OCI-LY1 (cell line): ENCODE measurements around the gene DGKB.

Source experiments
- H2AFZ ChIP-seq: fragments of 200-600 bp; sonication (generic), shearing (Covaris generic); 2 replicates; pipeline ENCODE4 v1.6.0; 2014; ENCODE audit warnings: antibody characterized with exemption, mild to moderate bottlenecking, low read length
- H3F3A ChIP-seq: fragments of 200-600 bp; sonication (generic), shearing (Covaris generic); 2 replicates; pipeline ENCODE4 v1.6.0; 2014; ENCODE audit warnings: mild to moderate bottlenecking, antibody characterized with exemption, low read length, moderate library complexity; ENCODE audit not compliant: insufficient read depth
- H3K27ac ChIP-seq: fragments of 200-600 bp; sonication (generic); 2 replicates; pipeline ENCODE4 v1.5.1; 2014; ENCODE audit warnings: low read length, mixed run types, mild to moderate bottlenecking, low read depth; ENCODE audit not compliant: poor library complexity, severe bottlenecking
- H3K27me3 ChIP-seq: fragments of 200-600 bp; sonication (generic); 2 replicates; pipeline ENCODE4 v1.6.0; 2014; ENCODE audit warnings: antibody characterized with exemption, mild to moderate bottlenecking, low read length, moderate library complexity; ENCODE audit not compliant: insufficient read depth
- H3K36me3 ChIP-seq: fragments of 200-600 bp; sonication (generic); 2 replicates; pipeline ENCODE4 v1.6.1; 2014; ENCODE audit warnings: mild to moderate bottlenecking, antibody characterized with exemption, low read length, moderate library complexity, mixed read lengths; ENCODE audit not compliant: insufficient read depth
- H3K4me1 ChIP-seq: fragments of 200-600 bp; sonication (generic); 2 replicates; pipeline ENCODE4 v1.5.1; 2014; ENCODE audit warnings: mild to moderate bottlenecking, low read length, moderate library complexity; ENCODE audit not compliant: insufficient read depth, severe bottlenecking
- H3K4me2 ChIP-seq: fragments of 200-600 bp; sonication (generic), shearing (Covaris generic); 2 replicates; pipeline ENCODE4 v1.6.1; 2014; ENCODE audit warnings: low read length
- H3K4me3 ChIP-seq: fragments of 200-600 bp; sonication (generic); 2 replicates; pipeline ENCODE4 v1.5.1; 2014; ENCODE audit warnings: low read length, low read depth, mild to moderate bottlenecking, mixed read lengths; ENCODE audit not compliant: poor library complexity, severe bottlenecking
- H3K79me2 ChIP-seq: fragments of 200-600 bp; shearing (Covaris generic); 2 replicates; pipeline ENCODE4 v1.6.1; 2016; ENCODE audit warnings: mixed run types, low read length, mixed read lengths; ENCODE audit not compliant: insufficient read depth
- H3K9ac ChIP-seq: fragments of 200-600 bp; sonication (generic), shearing (Covaris generic); 2 replicates; pipeline ENCODE4 v1.6.1; 2014; ENCODE audit warnings: mild to moderate bottlenecking, low read length, mixed read lengths
- H3K9me2 ChIP-seq: fragments of 200-600 bp; sonication (generic), shearing (Covaris generic); 2 replicates; pipeline ENCODE4 v1.6.1; 2014; ENCODE audit warnings: low read depth, mild to moderate bottlenecking, low read length, mixed read lengths
- H3K9me3 ChIP-seq: fragments of 200-600 bp; shearing (Covaris generic); 2 replicates; pipeline ENCODE4 v1.6.1; 2014; ENCODE audit warnings: low read length, mixed read lengths
- H4K20me1 ChIP-seq: fragments of 200-600 bp; sonication (generic), shearing (Covaris generic); 2 replicates; pipeline ENCODE4 v1.6.0; 2016; ENCODE audit warnings: mild to moderate bottlenecking, low read length; ENCODE audit not compliant: insufficient read depth
- EZH2 ChIP-seq: fragments of 200-600 bp; sonication (generic), shearing (Covaris generic); IDR thresholded peaks from 2 replicates; pipeline ENCODE4 v1.8.0; 2017; ENCODE audit warnings: borderline replicate concordance, mixed run types, mild to moderate bottlenecking, antibody characterized with exemption, low read length, moderate library complexity, mixed read lengths
- TF ChIP-seq, protein P1 (sequence below): fragments of 200-600 bp; sonication (generic), shearing (Covaris generic); IDR thresholded peaks from 2 replicates; pipeline ENCODE4 v1.5.1; 2017; ENCODE audit warnings: mild to moderate bottlenecking, antibody characterized with exemption, low read length, moderate library complexity, mixed read lengths

Gene DGKB

DNA sequence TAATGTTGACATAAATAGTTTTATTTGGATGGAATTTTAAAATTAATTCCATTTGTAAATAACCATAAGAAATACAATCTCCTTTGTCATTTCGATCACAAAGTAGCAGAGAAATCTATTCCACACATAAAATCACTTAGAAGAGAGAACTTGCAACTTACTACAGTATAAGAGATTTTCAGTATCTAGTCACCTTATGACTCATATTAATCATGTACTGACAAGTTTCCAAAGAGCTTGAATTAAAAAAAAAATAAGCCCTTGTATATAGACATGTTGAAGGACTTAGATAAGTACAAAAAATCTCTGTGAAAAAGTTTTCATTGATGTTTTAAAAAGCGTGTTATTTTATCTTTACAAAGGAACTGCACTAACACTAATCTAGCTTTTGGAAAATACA is 706.0 kb downstream of the DGKB start:
- H3K27me3 ChIP-seq = no peaks in the 10 kb centered on the region
- H3K9ac ChIP-seq = no peak overlapping the region
- H3K9me3 ChIP-seq = no peaks in the 10 kb centered on the region
- no peaks in the 10 kb centered on the region for H3K9me2 ChIP-seq
- no peaks in the 10 kb centered on the region for H3K4me1 ChIP-seq
- H3K4me3 ChIP-seq = no peak overlapping the region
- no peak overlapping the region for H3K27ac ChIP-seq
- H2AFZ ChIP-seq = no peak overlapping the region; the same call in 1 of the 2 replicates
- no peaks in the 10 kb centered on the region for H4K20me1 ChIP-seq
- no peak overlapping the region for H3K4me2 ChIP-seq
- no peaks in the 10 kb centered on the region for H3F3A ChIP-seq
- TF ChIP-seq, protein P1, sequence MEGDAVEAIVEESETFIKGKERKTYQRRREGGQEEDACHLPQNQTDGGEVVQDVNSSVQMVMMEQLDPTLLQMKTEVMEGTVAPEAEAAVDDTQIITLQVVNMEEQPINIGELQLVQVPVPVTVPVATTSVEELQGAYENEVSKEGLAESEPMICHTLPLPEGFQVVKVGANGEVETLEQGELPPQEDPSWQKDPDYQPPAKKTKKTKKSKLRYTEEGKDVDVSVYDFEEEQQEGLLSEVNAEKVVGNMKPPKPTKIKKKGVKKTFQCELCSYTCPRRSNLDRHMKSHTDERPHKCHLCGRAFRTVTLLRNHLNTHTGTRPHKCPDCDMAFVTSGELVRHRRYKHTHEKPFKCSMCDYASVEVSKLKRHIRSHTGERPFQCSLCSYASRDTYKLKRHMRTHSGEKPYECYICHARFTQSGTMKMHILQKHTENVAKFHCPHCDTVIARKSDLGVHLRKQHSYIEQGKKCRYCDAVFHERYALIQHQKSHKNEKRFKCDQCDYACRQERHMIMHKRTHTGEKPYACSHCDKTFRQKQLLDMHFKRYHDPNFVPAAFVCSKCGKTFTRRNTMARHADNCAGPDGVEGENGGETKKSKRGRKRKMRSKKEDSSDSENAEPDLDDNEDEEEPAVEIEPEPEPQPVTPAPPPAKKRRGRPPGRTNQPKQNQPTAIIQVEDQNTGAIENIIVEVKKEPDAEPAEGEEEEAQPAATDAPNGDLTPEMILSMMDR = no peak
- TF ChIP-seq EZH2 = no peak
- no peaks in the 10 kb centered on the region for H3K36me3 ChIP-seq
- H3K79me2 ChIP-seq = no peaks in the 10 kb centered on the region

GRCh38 chr7:14195871-14196270 is 706.7 kb downstream of the DGKB start:
- Histone ChIP-seq H3K27me3 (no peaks in the 10 kb centered on the region), H3K9me2 (no peaks in the 10 kb centered on the region), H3K4me3 (no peak overlapping the region), H3K27ac (no peak overlapping the region), H4K20me1 (no peaks in the 10 kb centered on the region), H3K9ac (no peak overlapping the region), H3K4me2 (no peak overlapping the region), H3K79me2 (no peaks in the 10 kb centered on the region), H2AFZ (no peak overlapping the region), H3K36me3 (no peaks in the 10 kb centered on the region), H3F3A (no peaks in the 10 kb centered on the region), H3K4me1 (no peaks in the 10 kb centered on the region), H3K9me3 (no peaks in the 10 kb centered on the region)
- no peak for TF ChIP-seq EZH2
- TF ChIP-seq, protein P1 = no peak

GRCh38 chr7:14195079-14195478 is 707.5 kb downstream of the DGKB start:
- Histone ChIP-seq H3K4me2 (no peak overlapping the region), H3K4me3 (no peak overlapping the region), H3K27me3 (no peaks in the 10 kb centered on the region), H3K9ac (no peak overlapping the region), H3F3A (no peaks in the 10 kb centered on the region), H3K9me2 (no peaks in the 10 kb centered on the region), H2AFZ (no peak overlapping the region), H3K36me3 (no peaks in the 10 kb centered on the region), H4K20me1 (no peaks in the 10 kb centered on the region), H3K27ac (no peak overlapping the region), H3K79me2 (no peaks in the 10 kb centered on the region), H3K4me1 (no peaks in the 10 kb centered on the region), H3K9me3 (no peaks in the 10 kb centered on the region)
- TF ChIP-seq, protein P1 = no peak
- TF ChIP-seq EZH2 = no peak
